Tibial nerve (tissue), 4 donors: ENCODE data around the gene ANXA5. TPM values are rescaled to one million over a fixed set of nuclear protein-coding genes. Genes with fewer than 3 reads are reported as not detected.
A peak's percentile ranks its signal among the peaks of the same experiment; 100 is the strongest.

Experiments
- DNase-seq, 2 donors: peaks; one replicate each; pipeline ENCODE4 v3.0.0-alpha.2; 2019; ENCODE audit warnings: low spot score in 2 of 2
- H3K27ac ChIP-seq, 4 donors: fragments of 200-600 bp; sonication (generic) in 3 of 4; one replicate each; pipeline ENCODE4 v1.5.1; 2017 to 2019; ENCODE audit warnings: mild to moderate bottlenecking in 1 of 4
- H3K27me3 ChIP-seq, 2 donors: fragments of 200-600 bp; sonication (generic) in 1 of 2; one replicate each; pipeline versions ENCODE4 v1.5.1 to v1.6.0; 2017 to 2019
- H3K36me3 ChIP-seq, 3 donors: fragments of 200-600 bp; sonication (generic); one replicate each; pipeline ENCODE4 v1.5.1; 2018 to 2019
- H3K4me1 ChIP-seq, 4 donors: fragments of 200-600 bp; sonication (generic) in 3 of 4; one replicate each; pipeline ENCODE4 v1.5.1; 2017 to 2019
- H3K4me3 ChIP-seq, 4 donors: fragments of 200-600 bp; sonication (generic) in 3 of 4; one replicate each; pipeline ENCODE4 v1.5.1; 2017 to 2019; ENCODE audit warnings: mild to moderate bottlenecking in 1 of 4, moderate library complexity in 1 of 4
- H3K9me3 ChIP-seq, 4 donors: fragments of 200-600 bp; sonication (generic) in 3 of 4; one replicate each; pipeline ENCODE4 v1.5.1; 2017 to 2019
- CTCF ChIP-seq, 5 experiments: fragments of 200-600 bp in 3 of 5; fragments of 450-650 bp in 2 of 5; sonication (generic) in 3 of 5; IDR thresholded peaks; one replicate each; pipeline ENCODE4 v1.5.1; 2016 to 2019; ENCODE audit warnings: antibody characterized with exemption in 5 of 5, mild to moderate bottlenecking in 3 of 5, moderate library complexity in 2 of 5
- EP300 ChIP-seq, 2 donors: sonication (generic); formaldehyde crosslinking; IDR thresholded peaks; one replicate each; pipeline ENCODE4 v1.6.1; 2017; ENCODE audit warnings: antibody characterized with exemption in 2 of 2, mild to moderate bottlenecking in 1 of 2
- POLR2A ChIP-seq, 2 donors: fragments of 450-650 bp; IDR thresholded peaks; one replicate each; pipeline ENCODE4 v1.6.1; 2017; ENCODE audit warnings: antibody characterized with exemption in 2 of 2, mild to moderate bottlenecking in 2 of 2, moderate library complexity in 2 of 2
- WGBS, 2 donors: methylation state at CpG; one replicate each; pipeline ENCODE4 v1.1.5; 2018; 5-methylcytosine and 5-hydroxymethylcytosine counted together
- total RNA-seq, 4 donors: library from RNA; depleted of rRNA; stranded (reverse); fragments of >200 nt; gene quantifications; one replicate each; pipeline ENCODE4 v1.1.0, GENCODE V29; 2016

ANXA5 gene
- total RNA-seq, 4 donors from 2014 or later: 137 to 276 (median 267) TPM

- Histone ChIP-seq H3K36me3 (no peaks in the 10 kb centered on the region), H3K4me1 (peaks cover 0 to 4% (median 0%) of the 10 kb centered on the region in 4 donors), H3K27me3 (no peaks in the 10 kb centered on the region), H3K27ac (no peak overlapping the region), H3K9me3 (no peaks in the 10 kb centered on the region), H3K4me3 (no peak overlapping the region)
- no peak for DNase-seq
- 81 to 96% methylated on average over 1 of the region's 1 CpG for WGBS, 2 donors
- TF ChIP-seq CTCF (IDR thresholded peaks at IDR 0.05) (no peak), POLR2A (IDR thresholded peaks at IDR 0.05) (no peak), EP300 (IDR thresholded peaks at IDR 0.05) (no peak)
Measured at GRCh38 chr4:121720109-121720508, 23.3 kb upstream of the ANXA5 start.

DNA sequence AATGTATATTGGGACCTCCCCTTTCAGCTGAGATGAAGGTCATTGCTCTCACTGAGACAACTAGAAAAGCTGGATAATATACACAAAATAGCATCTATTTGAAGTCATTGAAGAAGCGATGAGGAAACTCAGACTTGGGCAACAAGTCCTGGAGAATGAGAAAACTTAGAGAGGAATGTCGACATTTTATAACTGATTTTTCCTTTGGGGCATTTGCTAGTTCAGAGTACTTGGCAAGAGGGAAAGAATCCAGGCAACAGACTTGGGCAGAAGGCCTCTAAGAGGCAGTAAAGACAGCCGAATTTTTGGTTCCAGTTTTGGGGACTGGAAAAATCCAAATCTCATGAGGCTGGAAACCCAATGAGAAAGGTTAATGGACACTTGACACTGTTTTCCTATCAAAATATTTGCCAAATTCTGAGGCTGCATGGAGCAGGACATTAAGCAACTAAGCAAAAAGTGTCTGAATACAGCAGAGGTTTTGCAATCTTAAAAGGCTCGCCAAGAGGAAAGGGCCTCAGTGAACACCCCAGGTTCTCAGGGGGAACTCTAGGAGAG, 21.0 kb upstream of the ANXA5 start:
- peak in 1 of 2 donors; percentile 41 for DNase-seq
- Histone ChIP-seq H3K36me3 (no peaks in the 10 kb centered on the region), H3K27me3 (no peaks in the 10 kb centered on the region), H3K9me3 (no peaks in the 10 kb centered on the region), H3K4me3 (no peak overlapping the region), H3K27ac (no peak overlapping the region), H3K4me1 (peaks cover 0 to 4% (median 0%) of the 10 kb centered on the region in 4 donors)
- TF ChIP-seq EP300 (IDR thresholded peaks at IDR 0.05) (peak in 1 of 2 donors; percentile 73), POLR2A (IDR thresholded peaks at IDR 0.05) (no peak)
- 59 to 71% methylated on average over 3 to 4 of the region's 4 CpGs for WGBS, 2 donors

- no peaks in the 10 kb centered on the region for H3K9me3 ChIP-seq
- peaks cover 0 to 17% (median 9%) of the 10 kb centered on the region in 4 donors for H3K4me1 ChIP-seq
- no peaks in the 10 kb centered on the region for H3K36me3 ChIP-seq
- WGBS, 2 donors: 59 to 69% methylated on average over 4 of the region's 4 CpGs
- H3K27me3 ChIP-seq: no peaks in the 10 kb centered on the region
- H3K4me3 ChIP-seq: no peak overlapping the region
- DNase-seq: no peak
- TF ChIP-seq POLR2A (IDR thresholded peaks at IDR 0.05) (no peak), EP300 (IDR thresholded peaks at IDR 0.05) (no peak), CTCF (IDR thresholded peaks at IDR 0.05) (no peak)
- H3K27ac ChIP-seq: no peak overlapping the region
Measured at GRCh38 chr4:121714548-121714947, 17.8 kb upstream of the ANXA5 start.

DNA sequence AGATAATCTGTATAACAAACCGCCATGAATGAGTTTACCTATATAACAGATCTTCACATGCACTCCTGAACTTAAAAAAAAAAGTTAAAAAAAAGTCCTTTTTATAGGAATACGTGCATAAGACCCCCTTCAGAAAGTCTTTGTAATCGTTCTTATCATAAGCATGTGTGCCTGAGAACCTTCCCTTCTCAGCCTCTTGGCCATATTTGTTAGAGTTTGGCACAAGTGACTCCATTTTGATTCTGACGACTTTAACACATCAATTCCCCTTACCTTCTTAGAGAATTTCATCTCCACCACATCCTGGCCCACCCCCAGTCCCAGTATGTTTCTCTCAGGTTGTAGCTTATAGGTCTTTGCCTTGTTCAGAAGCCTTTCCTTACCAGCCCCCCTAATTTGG, 16.0 kb upstream of the ANXA5 start:
- Histone ChIP-seq H3K4me1 (peaks cover 0 to 14% (median 9%) of the 10 kb centered on the region in 4 donors), H3K36me3 (no peaks in the 10 kb centered on the region), H3K27ac (no peak overlapping the region), H3K4me3 (no peak overlapping the region), H3K27me3 (no peaks in the 10 kb centered on the region), H3K9me3 (no peaks in the 10 kb centered on the region)
- TF ChIP-seq EP300 (IDR thresholded peaks at IDR 0.05) (no peak), POLR2A (IDR thresholded peaks at IDR 0.05) (no peak), CTCF (IDR thresholded peaks at IDR 0.05) (no peak)
- WGBS, 2 donors: 91 to 97% methylated on average over 4 of the region's 4 CpGs
- no peak for DNase-seq

GRCh38 chr4:121712001-121712651, 15.3 kb upstream of the ANXA5 start:
- Histone ChIP-seq H3K9me3 (no peaks in the 10 kb centered on the region), H3K36me3 (no peaks in the 10 kb centered on the region), H3K4me1 (peaks cover 0 to 14% (median 9%) of the 10 kb centered on the region in 4 donors), H3K27me3 (no peaks in the 10 kb centered on the region), H3K4me3 (peak overlapping the region in 1 of 4 donors; percentile 37), H3K27ac (peak overlapping the region; percentile 48 to 89 (median 71))
- no peak for TF ChIP-seq POLR2A (IDR thresholded peaks at IDR 0.05)
- no peak for TF ChIP-seq EP300 (IDR thresholded peaks at IDR 0.05)
- no peak for TF ChIP-seq CTCF (IDR thresholded peaks at IDR 0.05)
- DNase-seq: no peak
- 58 to 60% methylated on average over 7 of the region's 7 CpGs for WGBS, 2 donors
